Measurements from ENCODE around the gene OTUD5. TPM values are rescaled to one million over a fixed set of nuclear protein-coding genes. Genes with fewer than 3 reads are reported as not detected.

Gene OTUD5
- total RNA-seq, 2 donors from 2014 or later: 28.4 to 40.5 TPM

DNA sequence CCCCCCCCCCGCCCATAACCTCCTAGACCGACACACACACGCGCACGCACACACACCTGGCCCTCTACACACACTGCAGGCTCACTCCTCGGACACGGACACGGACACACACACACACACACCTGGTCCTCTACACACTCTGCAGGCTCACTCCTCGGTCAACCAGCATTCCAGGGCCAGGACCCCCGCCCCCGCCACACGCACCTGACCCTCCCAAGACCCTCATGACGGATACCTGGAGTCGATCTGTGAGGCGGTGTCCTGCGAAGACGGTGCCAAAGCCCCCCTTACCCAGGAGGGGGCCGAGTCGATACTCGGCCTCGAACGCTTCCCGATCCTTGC is 39.1 kb downstream of the OTUD5 start:
- H3K27ac ChIP-seq: peak overlapping the region; percentile 85 to 91
- peaks cover 0 to 5% of the 10 kb centered on the region in 2 donors for H3K4me1 ChIP-seq (ENCODE audit: control insufficient read depth in 1 of 2, low read depth in 2 of 2)
- H3K36me3 ChIP-seq: peaks cover 7% of the 10 kb centered on the region
- DNase-seq (ENCODE audit: low spot score) (no peak), ATAC-seq (ENCODE audit: insufficient number of reproducible peaks, low FRiP score, low read depth) (no peak)
- H3K4me3 ChIP-seq: peak overlapping the region; percentile 82
- no peaks in the 10 kb centered on the region for H3K27me3 ChIP-seq (replicated peaks; ENCODE audit: insufficient read depth)
- no peaks in the 10 kb centered on the region for H3K9me3 ChIP-seq
- TF ChIP-seq, protein P1, sequence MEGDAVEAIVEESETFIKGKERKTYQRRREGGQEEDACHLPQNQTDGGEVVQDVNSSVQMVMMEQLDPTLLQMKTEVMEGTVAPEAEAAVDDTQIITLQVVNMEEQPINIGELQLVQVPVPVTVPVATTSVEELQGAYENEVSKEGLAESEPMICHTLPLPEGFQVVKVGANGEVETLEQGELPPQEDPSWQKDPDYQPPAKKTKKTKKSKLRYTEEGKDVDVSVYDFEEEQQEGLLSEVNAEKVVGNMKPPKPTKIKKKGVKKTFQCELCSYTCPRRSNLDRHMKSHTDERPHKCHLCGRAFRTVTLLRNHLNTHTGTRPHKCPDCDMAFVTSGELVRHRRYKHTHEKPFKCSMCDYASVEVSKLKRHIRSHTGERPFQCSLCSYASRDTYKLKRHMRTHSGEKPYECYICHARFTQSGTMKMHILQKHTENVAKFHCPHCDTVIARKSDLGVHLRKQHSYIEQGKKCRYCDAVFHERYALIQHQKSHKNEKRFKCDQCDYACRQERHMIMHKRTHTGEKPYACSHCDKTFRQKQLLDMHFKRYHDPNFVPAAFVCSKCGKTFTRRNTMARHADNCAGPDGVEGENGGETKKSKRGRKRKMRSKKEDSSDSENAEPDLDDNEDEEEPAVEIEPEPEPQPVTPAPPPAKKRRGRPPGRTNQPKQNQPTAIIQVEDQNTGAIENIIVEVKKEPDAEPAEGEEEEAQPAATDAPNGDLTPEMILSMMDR (IDR thresholded peaks at IDR 0.05): no peak

DNA sequence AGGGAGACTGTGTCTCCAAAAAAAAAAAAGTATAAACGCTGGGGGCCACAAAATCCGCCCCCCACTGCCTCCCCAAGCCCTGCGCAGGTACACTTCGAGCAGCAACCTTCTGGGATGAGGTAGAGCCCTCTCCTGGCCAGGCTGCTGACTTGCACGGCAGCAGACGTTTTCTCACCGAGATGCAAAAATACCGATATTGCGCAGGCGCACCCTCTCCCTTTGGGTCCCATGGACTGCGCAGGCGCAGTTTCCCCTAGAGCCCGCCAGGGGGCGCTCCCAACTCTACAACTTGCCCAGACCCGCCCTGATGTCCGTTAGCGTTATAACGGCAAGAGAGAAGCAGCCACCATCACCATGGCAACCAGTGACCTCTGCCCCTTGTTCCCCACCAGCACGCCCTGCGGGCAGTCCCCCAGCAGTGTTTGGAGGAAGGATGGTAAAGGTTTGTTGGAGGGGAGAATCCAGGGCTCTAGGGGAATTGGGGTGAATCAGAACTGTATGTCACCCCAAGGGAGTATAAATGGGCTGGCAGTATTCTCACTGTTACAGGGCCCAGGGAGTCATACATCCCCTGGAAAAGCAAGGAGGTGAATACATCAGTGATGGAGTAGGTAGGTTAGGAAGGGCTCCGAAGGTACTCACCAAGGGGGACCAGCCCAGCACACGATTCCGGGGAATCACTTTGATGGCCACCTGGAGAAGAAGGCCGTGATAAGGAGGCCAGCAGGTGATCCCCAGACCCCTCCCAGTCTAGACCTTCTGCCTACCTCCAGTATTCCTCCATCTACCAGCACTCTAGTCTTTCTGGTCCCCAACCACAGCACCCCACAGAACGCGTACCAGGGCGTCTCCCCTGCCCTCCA is 40.0 kb downstream of the OTUD5 start:
- H3K4me3 ChIP-seq: peak overlapping the region; percentile 82
- TF ChIP-seq, protein P1 (IDR thresholded peaks at IDR 0.05): peak; percentile 88

DNA sequence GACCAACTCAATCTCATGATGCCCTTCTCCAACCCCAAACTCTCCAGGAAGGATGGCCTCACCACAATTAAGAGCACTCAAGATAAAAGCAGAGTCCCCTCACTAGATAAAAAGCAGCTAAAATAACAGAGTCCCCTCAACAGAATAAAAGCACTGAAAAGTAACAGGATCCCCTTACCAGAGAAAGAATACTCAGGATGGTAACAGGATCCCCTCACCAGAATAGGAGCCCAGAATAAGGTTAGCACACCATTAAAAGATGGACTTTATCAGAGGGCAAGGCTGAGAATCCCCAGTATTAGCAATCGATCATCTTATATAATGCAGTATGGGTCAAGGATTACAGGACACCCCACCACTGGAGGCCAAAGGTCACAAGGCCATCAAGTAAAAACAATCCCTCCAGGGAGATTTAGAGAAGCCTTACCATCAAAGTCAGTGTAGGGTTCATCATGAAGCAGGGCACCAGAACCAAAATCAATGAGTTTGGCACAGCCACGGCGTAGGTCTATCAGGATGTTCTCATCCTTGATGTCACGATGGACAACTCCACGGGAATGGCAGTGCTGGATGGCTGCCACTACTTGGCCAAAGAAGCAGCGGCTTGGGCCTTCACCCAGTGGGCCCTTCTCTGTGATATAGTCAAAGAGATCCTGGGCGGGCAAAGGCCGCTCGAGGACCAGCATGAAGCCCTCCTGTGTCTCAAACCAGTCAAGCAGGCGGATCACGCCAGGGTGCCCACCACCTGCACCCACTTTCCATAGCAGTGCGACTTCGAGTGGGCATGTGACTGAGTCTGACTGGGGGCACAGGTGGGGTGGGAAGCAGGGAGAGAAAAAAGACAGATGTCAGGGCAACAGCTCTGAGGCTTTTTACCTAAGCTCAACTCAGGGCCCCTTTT is 42.6 kb downstream of the OTUD5 start:
- Histone ChIP-seq H3K4me1 (ENCODE audit: control insufficient read depth in 1 of 2, low read depth in 2 of 2) (peaks cover 0 to 5% of the 10 kb centered on the region in 2 donors), H3K27ac (no peak overlapping the region), H3K4me3 (no peak overlapping the region), H3K36me3 (no peaks in the 10 kb centered on the region), H3K9me3 (no peaks in the 10 kb centered on the region), H3K27me3 (replicated peaks; ENCODE audit: insufficient read depth) (no peaks in the 10 kb centered on the region)
- ATAC-seq (ENCODE audit: insufficient number of reproducible peaks, low FRiP score, low read depth) (no peak), DNase-seq (ENCODE audit: low spot score) (no peak)
- TF ChIP-seq, protein P1 (IDR thresholded peaks at IDR 0.05): no peak

More for the DNA sequence above, 40.0 kb downstream of the OTUD5 start:
- Histone ChIP-seq H3K27me3 (replicated peaks; ENCODE audit: insufficient read depth) (no peaks in the 10 kb centered on the region), H3K9me3 (no peaks in the 10 kb centered on the region), H3K4me1 (ENCODE audit: control insufficient read depth in 1 of 2, low read depth in 2 of 2) (peaks cover 0 to 5% of the 10 kb centered on the region in 2 donors), H3K27ac (peak overlapping the region in 1 of 2 donors; percentile 74), H3K36me3 (no peaks in the 10 kb centered on the region)
- peak; percentile 77 for DNase-seq (ENCODE audit: low spot score)
- ATAC-seq (ENCODE audit: insufficient number of reproducible peaks, low FRiP score, low read depth): peak; percentile 71

DNA sequence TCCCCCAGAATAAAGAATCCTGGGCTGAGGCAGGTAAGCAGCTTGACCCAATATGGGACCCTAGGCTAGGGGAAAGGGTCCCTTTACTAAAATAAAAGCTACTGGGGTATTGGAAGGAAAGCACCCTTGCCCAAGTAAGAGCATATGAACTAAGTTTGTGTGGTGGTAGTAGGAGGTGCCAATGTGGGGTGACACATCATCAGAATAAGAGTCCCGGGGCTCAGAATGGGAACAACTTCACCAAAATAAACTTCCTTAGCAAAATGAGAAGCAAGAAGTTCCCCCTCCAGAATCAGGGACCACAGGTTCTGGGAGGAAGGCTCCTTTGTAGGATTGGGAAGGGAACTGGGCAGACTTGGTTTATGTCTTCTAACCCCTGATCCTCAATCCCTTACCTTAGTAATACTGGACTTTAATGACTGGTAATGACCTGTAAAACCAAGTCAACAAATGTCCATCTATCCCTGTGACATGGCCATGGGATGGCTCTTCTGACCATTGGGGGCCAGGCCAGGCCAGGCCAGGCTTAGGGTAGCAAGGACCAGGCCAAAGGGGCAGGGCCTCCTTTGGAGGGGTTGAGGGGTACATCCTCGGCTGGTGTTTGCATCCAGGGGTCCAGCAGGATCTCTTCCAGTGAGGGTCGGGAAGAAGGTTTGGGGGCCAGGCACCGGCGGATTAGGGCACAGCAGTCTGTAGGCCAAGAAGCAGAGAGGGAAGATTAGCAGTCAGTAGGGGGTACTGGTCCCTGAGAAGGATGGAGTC is 43.6 kb downstream of the OTUD5 start:
- Histone ChIP-seq H3K36me3 (no peaks in the 10 kb centered on the region), H3K27ac (no peak overlapping the region), H3K27me3 (replicated peaks; ENCODE audit: insufficient read depth) (no peaks in the 10 kb centered on the region), H3K4me1 (ENCODE audit: control insufficient read depth in 1 of 2, low read depth in 2 of 2) (peaks cover 0 to 5% of the 10 kb centered on the region in 2 donors), H3K9me3 (no peaks in the 10 kb centered on the region), H3K4me3 (no peak overlapping the region)
- DNase-seq (ENCODE audit: low spot score) (no peak), ATAC-seq (ENCODE audit: insufficient number of reproducible peaks, low FRiP score, low read depth) (no peak)
- TF ChIP-seq, protein P1 (IDR thresholded peaks at IDR 0.05): no peak
